ENCODE results near the gene LIPC. TPM values are rescaled to one million over a fixed set of nuclear protein-coding genes. Genes with fewer than 3 reads are reported as not detected.
A peak's percentile ranks its signal among the peaks of the same experiment; 100 is the strongest.

LIPC gene
- total RNA-seq, 6 experiments from 2014 or later, result 31.1 to 213 (median 86.1) TPM

DNA sequence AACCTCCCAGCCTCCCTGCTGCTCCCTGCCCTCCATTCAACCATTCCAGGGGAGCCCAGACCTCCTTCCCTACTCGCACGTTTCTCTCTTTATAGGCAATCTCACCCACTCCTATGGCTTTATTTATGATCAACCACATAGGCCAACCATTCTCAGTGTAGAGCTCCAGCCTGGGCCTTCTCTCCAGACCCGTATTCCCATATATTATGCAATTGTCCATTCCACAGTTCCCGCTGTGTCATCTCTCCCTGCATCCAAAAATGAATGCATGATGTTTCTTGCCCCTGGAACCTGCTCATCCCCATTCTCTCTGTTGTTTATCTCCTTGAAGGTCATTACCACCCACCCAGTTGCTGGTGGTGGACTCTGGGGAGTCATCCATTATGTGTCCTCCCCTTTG, 140.7 kb downstream of the LIPC start:
- no peak for TF ChIP-seq POLR2A (IDR thresholded peaks at IDR 0.05)
- TF ChIP-seq, protein P1, sequence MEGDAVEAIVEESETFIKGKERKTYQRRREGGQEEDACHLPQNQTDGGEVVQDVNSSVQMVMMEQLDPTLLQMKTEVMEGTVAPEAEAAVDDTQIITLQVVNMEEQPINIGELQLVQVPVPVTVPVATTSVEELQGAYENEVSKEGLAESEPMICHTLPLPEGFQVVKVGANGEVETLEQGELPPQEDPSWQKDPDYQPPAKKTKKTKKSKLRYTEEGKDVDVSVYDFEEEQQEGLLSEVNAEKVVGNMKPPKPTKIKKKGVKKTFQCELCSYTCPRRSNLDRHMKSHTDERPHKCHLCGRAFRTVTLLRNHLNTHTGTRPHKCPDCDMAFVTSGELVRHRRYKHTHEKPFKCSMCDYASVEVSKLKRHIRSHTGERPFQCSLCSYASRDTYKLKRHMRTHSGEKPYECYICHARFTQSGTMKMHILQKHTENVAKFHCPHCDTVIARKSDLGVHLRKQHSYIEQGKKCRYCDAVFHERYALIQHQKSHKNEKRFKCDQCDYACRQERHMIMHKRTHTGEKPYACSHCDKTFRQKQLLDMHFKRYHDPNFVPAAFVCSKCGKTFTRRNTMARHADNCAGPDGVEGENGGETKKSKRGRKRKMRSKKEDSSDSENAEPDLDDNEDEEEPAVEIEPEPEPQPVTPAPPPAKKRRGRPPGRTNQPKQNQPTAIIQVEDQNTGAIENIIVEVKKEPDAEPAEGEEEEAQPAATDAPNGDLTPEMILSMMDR (IDR thresholded peaks at IDR 0.05), result no peak
- intact Hi-C loops (cut with DNase I), result loop anchor here in 1 of 2 donors (10.0 kb wide), 1 partner anchor 182 kb away; no protein-coding TSS in a partner anchor
- WGBS (ENCODE audit: insufficient coverage, low coverage, low lambda C conversion rate, missing lambda C conversion rate), result 88% methylated on average over 4 of the region's 4 CpGs
- H3K36me3 ChIP-seq, result no peaks in the 10 kb centered on the region
- DNase-seq (no peak), ATAC-seq (no peak)
- H3K4me1 ChIP-seq, result peaks cover 0 to 24% (median 2%) of the 10 kb centered on the region in 4 donors
- no peaks in the 10 kb centered on the region for H3K9me3 ChIP-seq
- H3K4me3 ChIP-seq, result no peak overlapping the region
- H3K27ac ChIP-seq, result no peak overlapping the region
- H3K27me3 ChIP-seq, result no peaks in the 10 kb centered on the region

DNA sequence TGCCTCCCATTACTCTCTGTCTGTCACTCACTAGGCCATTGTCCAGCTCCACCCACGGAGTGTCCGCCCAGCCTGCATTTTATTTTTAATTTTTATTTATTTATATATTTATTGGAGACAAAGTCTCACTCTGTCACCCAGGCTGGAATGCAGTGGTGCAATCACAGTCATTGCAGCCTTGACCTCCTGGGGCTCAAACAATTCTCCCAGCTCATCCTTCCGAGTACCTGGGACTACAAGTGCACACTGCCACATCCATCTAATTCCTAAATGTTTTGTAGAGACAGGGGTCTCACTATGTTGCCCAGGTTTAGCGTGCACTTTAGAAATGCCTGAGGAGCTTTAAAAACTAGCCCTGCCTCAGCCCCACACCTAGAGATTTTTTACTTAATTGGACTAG, 141.5 kb downstream of the LIPC start:
- Histone ChIP-seq H3K27me3 (no peaks in the 10 kb centered on the region), H3K4me1 (peaks cover 0 to 24% (median 2%) of the 10 kb centered on the region in 4 donors), H3K27ac (no peak overlapping the region), H3K36me3 (no peaks in the 10 kb centered on the region), H3K4me3 (no peak overlapping the region), H3K9me3 (no peaks in the 10 kb centered on the region)
- DNase-seq, result peak in 1 of 3 donors; percentile 40
- 43% methylated on average over 4 of the region's 4 CpGs for WGBS (ENCODE audit: insufficient coverage, low coverage, low lambda C conversion rate, missing lambda C conversion rate)
- ATAC-seq, result peak; percentile 63 to 76 (median 72)
- TF ChIP-seq POLR2A (IDR thresholded peaks at IDR 0.05), result no peak
- TF ChIP-seq, protein P1 (IDR thresholded peaks at IDR 0.05), result no peak
- intact Hi-C loops (cut with DNase I), result loop anchor here in 1 of 2 donors (10.0 kb wide), 1 partner anchor 182 kb away; no protein-coding TSS in a partner anchor

DNA sequence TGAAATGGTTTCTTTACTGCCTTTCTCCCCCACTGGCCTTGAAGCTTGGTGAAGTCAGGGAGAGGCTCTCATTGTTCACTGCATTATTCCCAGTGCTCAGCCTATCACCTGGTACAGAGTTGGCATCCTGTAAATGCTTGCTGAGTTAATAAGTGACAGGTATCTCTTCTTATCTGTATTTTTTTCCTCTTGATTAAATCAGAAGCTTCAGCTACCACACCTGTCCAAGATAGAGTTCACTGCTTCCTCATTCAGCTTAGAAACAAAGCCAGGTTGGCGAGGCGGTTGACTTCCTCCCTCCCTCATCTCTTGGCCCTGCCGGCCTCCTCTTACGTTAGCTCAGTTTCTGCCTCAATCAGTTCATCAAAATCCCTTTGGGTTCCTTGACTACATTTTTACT, 142.8 kb downstream of the LIPC start:
- Histone ChIP-seq H3K4me1 (peaks cover 0 to 24% (median 2%) of the 10 kb centered on the region in 4 donors), H3K9me3 (no peaks in the 10 kb centered on the region), H3K4me3 (no peak overlapping the region), H3K27me3 (no peaks in the 10 kb centered on the region), H3K27ac (no peak overlapping the region), H3K36me3 (no peaks in the 10 kb centered on the region)
- intact Hi-C loops (cut with DNase I), result loop anchor here in 1 of 2 donors (10.0 kb wide), 1 partner anchor 180 kb away; no protein-coding TSS in a partner anchor
- ATAC-seq, result peak; percentile 57 to 82 (median 76)
- WGBS (ENCODE audit: insufficient coverage, low coverage, low lambda C conversion rate, missing lambda C conversion rate), result 47% methylated on average over 4 of the region's 4 CpGs
- TF ChIP-seq, protein P1 (IDR thresholded peaks at IDR 0.05), result no peak
- TF ChIP-seq POLR2A (IDR thresholded peaks at IDR 0.05), result no peak
- peak in 1 of 3 donors; percentile 30 for DNase-seq

DNA sequence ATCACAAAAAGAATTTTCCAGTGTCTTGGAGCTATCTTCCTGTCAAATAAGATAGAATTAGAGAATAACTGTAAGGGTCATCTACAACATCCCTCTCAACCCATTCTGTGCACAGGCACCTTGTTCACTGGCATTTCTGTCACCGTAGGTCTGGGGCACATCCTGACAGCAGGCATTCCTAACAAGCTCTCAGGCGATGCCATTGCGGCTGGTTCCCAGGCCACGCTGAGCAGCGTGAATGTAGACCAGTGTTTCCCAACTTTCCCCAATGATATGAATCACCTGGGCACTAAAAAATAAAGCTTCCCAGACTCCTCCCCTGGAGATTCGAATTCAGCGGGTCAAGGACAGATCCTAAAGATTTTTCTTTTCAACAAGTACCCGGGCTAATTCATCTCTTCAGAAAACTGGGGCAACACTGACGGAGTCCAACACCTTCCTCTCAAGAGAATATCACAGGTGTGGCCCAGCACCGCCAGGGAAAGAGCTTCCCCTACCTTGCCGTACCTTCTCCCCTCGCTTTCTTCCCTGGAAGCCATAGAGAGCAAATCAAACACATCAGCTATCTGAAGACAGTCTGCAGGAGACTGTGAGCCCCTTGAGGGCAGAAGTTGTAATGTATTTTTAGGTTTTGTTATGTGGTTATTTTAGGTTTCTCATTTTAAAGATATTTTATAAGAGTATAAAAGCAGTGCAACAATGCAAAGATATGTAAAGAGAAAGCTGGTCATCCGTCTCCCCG, 143.4 kb downstream of the LIPC start:
- TF ChIP-seq, protein P1 (IDR thresholded peaks at IDR 0.05), result no peak
- TF ChIP-seq POLR2A (IDR thresholded peaks at IDR 0.05), result no peak
- WGBS (ENCODE audit: insufficient coverage, low coverage, low lambda C conversion rate, missing lambda C conversion rate), result 83% methylated on average over 10 of the region's 14 CpGs
- no peak overlapping the region for H3K4me3 ChIP-seq
- ATAC-seq, result peak in 1 of 4 donors; percentile 8
- no peaks in the 10 kb centered on the region for H3K36me3 ChIP-seq
- peaks cover 0 to 24% (median 2%) of the 10 kb centered on the region in 4 donors for H3K4me1 ChIP-seq
- no peak overlapping the region for H3K27ac ChIP-seq
- intact Hi-C loops (cut with DNase I), result loop anchor here in 1 of 2 donors (10.0 kb wide), 1 partner anchor 180 kb away; no protein-coding TSS in a partner anchor
- no peaks in the 10 kb centered on the region for H3K9me3 ChIP-seq
- no peaks in the 10 kb centered on the region for H3K27me3 ChIP-seq
- no peak for DNase-seq
